ENCODE results near the gene AHNAK.

- TF ChIP-seq CTCF (IDR thresholded peaks at IDR 0.05) (no peak), POLR2A (IDR thresholded peaks at IDR 0.05) (no peak)
Measured at GRCh38 chr11:62492586-62492985, 54.0 kb downstream of the AHNAK start.

All from Peyer's patch (tissue), 4 donors.